ENCODE measurements around the gene PACS1. TPM values are rescaled to one million over a fixed set of nuclear protein-coding genes. Genes with fewer than 3 reads are reported as not detected.

The PACS1 gene
- total RNA-seq, 1 donor from 2014 or later, result 30.6 TPM

- DNase-seq, result no peak
- peak overlapping the region; percentile 79 for H3K4me3 Mint-ChIP-seq (ENCODE audit: unreplicated experiment)
- H3K27me3 Mint-ChIP-seq (ENCODE audit: unreplicated experiment), result peaks cover 27% of the 10 kb centered on the region
- H3K9me3 Mint-ChIP-seq (ENCODE audit: unreplicated experiment), result peaks cover 24% of the 10 kb centered on the region
- no peak for TF ChIP-seq CTCF (IDR thresholded peaks at IDR 0.05; ENCODE audit: partially characterized antibody, unreplicated experiment)
- peaks cover 21% of the 10 kb centered on the region for H3K4me1 Mint-ChIP-seq (ENCODE audit: low read depth, unreplicated experiment)
- H3K27ac Mint-ChIP-seq (ENCODE audit: unreplicated experiment), result peak overlapping the region; percentile 40
- no peaks in the 10 kb centered on the region for H3K36me3 Mint-ChIP-seq (ENCODE audit: unreplicated experiment)
Measured at GRCh38 chr11:66292543-66293332, 222.7 kb downstream of the PACS1 start.

GRCh38 chr11:66293352-66293751 lies 223.3 kb downstream of the PACS1 start:
- Mint-ChIP-seq H3K9me3 (ENCODE audit: unreplicated experiment) (peaks cover 24% of the 10 kb centered on the region), H3K4me3 (ENCODE audit: unreplicated experiment) (peak overlapping the region; percentile 55), H3K27me3 (ENCODE audit: unreplicated experiment) (peaks cover 27% of the 10 kb centered on the region), H3K27ac (ENCODE audit: unreplicated experiment) (no peak overlapping the region), H3K4me1 (ENCODE audit: low read depth, unreplicated experiment) (peaks cover 21% of the 10 kb centered on the region), H3K36me3 (ENCODE audit: unreplicated experiment) (no peaks in the 10 kb centered on the region)
- TF ChIP-seq CTCF (IDR thresholded peaks at IDR 0.05; ENCODE audit: partially characterized antibody, unreplicated experiment), result no peak
- no peak for DNase-seq

GRCh38 chr11:66293777-66294625 lies 223.9 kb downstream of the PACS1 start:
- peaks cover 24% of the 10 kb centered on the region for H3K9me3 Mint-ChIP-seq (ENCODE audit: unreplicated experiment)
- TF ChIP-seq CTCF (IDR thresholded peaks at IDR 0.05; ENCODE audit: partially characterized antibody, unreplicated experiment), result no peak
- H3K27ac Mint-ChIP-seq (ENCODE audit: unreplicated experiment), result no peak overlapping the region
- DNase-seq, result no peak
- no peak overlapping the region for H3K4me3 Mint-ChIP-seq (ENCODE audit: unreplicated experiment)
- H3K4me1 Mint-ChIP-seq (ENCODE audit: low read depth, unreplicated experiment), result peaks cover 21% of the 10 kb centered on the region
- H3K27me3 Mint-ChIP-seq (ENCODE audit: unreplicated experiment), result peaks cover 26% of the 10 kb centered on the region
- H3K36me3 Mint-ChIP-seq (ENCODE audit: unreplicated experiment), result no peaks in the 10 kb centered on the region

Other genes starting within 250 kb of the PACS1 start
- 14.7 TPM for gene SNX32, start 236.3 kb upstream of the PACS1 start, total RNA-seq (ENCODE audit: unreplicated experiment)
- gene CFL1, start 212.1 kb upstream of the PACS1 start, total RNA-seq (ENCODE audit: unreplicated experiment), result 1,294 TPM
- 114 TPM for gene MUS81, start 209.8 kb upstream of the PACS1 start, total RNA-seq (ENCODE audit: unreplicated experiment)
- 16.3 TPM for gene EFEMP2, start 197.5 kb upstream of the PACS1 start, total RNA-seq (ENCODE audit: unreplicated experiment)
- not detected for gene CTSW, start 190.4 kb upstream of the PACS1 start, total RNA-seq (ENCODE audit: unreplicated experiment)
- 115 TPM for gene FIBP, start 181.8 kb upstream of the PACS1 start, total RNA-seq (ENCODE audit: unreplicated experiment)
- gene CCDC85B, start 179.6 kb upstream of the PACS1 start, total RNA-seq (ENCODE audit: unreplicated experiment), result 23.6 TPM
- not detected for gene FOSL1, start 169.9 kb upstream of the PACS1 start, total RNA-seq (ENCODE audit: unreplicated experiment)
- gene C11orf68, start 151.2 kb upstream of the PACS1 start, total RNA-seq (ENCODE audit: unreplicated experiment), result 24.7 TPM
- gene DRAP1, start 150.8 kb upstream of the PACS1 start, total RNA-seq (ENCODE audit: unreplicated experiment), result 68.7 TPM
- not detected for gene TSGA10IP, start 124.8 kb upstream of the PACS1 start, total RNA-seq (ENCODE audit: unreplicated experiment)
- 52.3 TPM for gene SART1, start 108.5 kb upstream of the PACS1 start, total RNA-seq (ENCODE audit: unreplicated experiment)
- 37.6 TPM for gene EIF1AD, start 68.1 kb upstream of the PACS1 start, total RNA-seq (ENCODE audit: unreplicated experiment)
- gene BANF1, start 67.8 kb upstream of the PACS1 start, total RNA-seq (ENCODE audit: unreplicated experiment), result 135 TPM
- gene CST6, start 58.3 kb upstream of the PACS1 start, total RNA-seq (ENCODE audit: unreplicated experiment), result not detected
- not detected for gene CATSPER1, start 43.8 kb upstream of the PACS1 start, total RNA-seq (ENCODE audit: unreplicated experiment)
- gene GAL3ST3, start 21.1 kb upstream of the PACS1 start, total RNA-seq (ENCODE audit: unreplicated experiment), result 2.4 TPM
- 187 TPM for gene SF3B2, start 17.9 kb upstream of the PACS1 start, total RNA-seq (ENCODE audit: unreplicated experiment)
- gene KLC2, start 187.4 kb downstream of the PACS1 start, total RNA-seq (ENCODE audit: unreplicated experiment), result 127 TPM
- 85.4 TPM for gene RAB1B, start 198.4 kb downstream of the PACS1 start, total RNA-seq (ENCODE audit: unreplicated experiment)
- 61.3 TPM for gene CNIH2, start 207.9 kb downstream of the PACS1 start, total RNA-seq (ENCODE audit: unreplicated experiment)
- 115 TPM for gene YIF1A, start 218.9 kb downstream of the PACS1 start, total RNA-seq (ENCODE audit: unreplicated experiment)
- gene TMEM151A, start 221.6 kb downstream of the PACS1 start, total RNA-seq (ENCODE audit: unreplicated experiment), result 19.2 TPM
- 11.4 TPM for gene CD248, start 246.8 kb downstream of the PACS1 start, total RNA-seq (ENCODE audit: unreplicated experiment)

All from glutamatergic neuron (in vitro differentiated cells).